ENCODE measurements around the gene GGACT. TPM values are rescaled to one million over a fixed set of nuclear protein-coding genes. Genes with fewer than 3 reads are reported as not detected.

GGACT gene
- total RNA-seq, 2 donors from 2014 or later, result 1.4 TPM

DNA sequence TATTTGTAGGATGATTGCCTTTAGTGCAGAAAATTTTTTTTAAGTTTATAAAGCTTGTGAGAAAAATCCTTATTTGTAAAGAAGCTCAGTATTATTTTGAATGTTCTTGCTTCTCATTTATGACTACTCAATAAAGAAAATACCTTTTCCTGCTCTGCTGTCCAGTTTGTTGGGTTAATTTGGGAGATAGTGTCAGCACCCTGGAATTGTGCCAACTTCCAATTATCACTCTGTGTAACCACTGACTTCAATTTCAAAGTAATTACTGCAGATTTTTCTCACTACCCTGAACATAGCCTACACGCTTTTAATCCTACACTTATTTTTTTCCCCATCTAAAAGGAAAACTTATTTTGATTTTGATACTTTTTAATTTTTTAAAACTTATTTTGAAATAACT lies 93.1 kb downstream of the GGACT start:
- no peak for DNase-seq (ENCODE audit: low spot score)
- H3K36me3 ChIP-seq, result no peaks in the 10 kb centered on the region
- no peak overlapping the region for H3K4me3 ChIP-seq
- H3K27me3 ChIP-seq, result no peaks in the 10 kb centered on the region
- no peak overlapping the region for H3K27ac ChIP-seq
- no peaks in the 10 kb centered on the region for H3K4me1 ChIP-seq
- TF ChIP-seq, protein P1, sequence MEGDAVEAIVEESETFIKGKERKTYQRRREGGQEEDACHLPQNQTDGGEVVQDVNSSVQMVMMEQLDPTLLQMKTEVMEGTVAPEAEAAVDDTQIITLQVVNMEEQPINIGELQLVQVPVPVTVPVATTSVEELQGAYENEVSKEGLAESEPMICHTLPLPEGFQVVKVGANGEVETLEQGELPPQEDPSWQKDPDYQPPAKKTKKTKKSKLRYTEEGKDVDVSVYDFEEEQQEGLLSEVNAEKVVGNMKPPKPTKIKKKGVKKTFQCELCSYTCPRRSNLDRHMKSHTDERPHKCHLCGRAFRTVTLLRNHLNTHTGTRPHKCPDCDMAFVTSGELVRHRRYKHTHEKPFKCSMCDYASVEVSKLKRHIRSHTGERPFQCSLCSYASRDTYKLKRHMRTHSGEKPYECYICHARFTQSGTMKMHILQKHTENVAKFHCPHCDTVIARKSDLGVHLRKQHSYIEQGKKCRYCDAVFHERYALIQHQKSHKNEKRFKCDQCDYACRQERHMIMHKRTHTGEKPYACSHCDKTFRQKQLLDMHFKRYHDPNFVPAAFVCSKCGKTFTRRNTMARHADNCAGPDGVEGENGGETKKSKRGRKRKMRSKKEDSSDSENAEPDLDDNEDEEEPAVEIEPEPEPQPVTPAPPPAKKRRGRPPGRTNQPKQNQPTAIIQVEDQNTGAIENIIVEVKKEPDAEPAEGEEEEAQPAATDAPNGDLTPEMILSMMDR (IDR thresholded peaks at IDR 0.05), result no peak
- H3K9me3 ChIP-seq, result no peaks in the 10 kb centered on the region

DNA sequence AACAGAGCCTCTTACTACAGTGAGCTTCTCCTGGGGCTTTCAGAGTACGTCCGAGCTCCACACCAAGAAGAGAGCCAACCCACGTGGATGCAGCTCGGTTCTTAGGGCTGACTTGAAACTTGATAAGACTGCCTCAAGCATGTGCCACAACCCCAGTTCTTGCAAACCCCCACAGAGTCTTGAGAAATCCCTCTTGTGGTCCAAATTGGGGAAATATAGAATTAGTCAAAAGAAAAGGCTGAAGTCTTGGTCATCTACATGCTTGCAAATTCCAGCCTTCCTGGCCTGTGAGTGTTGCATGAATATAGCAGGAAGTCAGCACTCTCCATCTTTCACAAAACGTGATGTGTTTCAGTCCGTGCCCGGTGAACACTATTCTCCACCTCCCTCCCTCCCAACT lies 95.2 kb downstream of the GGACT start:
- no peaks in the 10 kb centered on the region for H3K4me1 ChIP-seq
- H3K9me3 ChIP-seq, result no peaks in the 10 kb centered on the region
- no peaks in the 10 kb centered on the region for H3K27me3 ChIP-seq
- H3K36me3 ChIP-seq, result no peaks in the 10 kb centered on the region
- TF ChIP-seq, protein P1 (IDR thresholded peaks at IDR 0.05), result no peak
- no peak for DNase-seq (ENCODE audit: low spot score)
- no peak overlapping the region for H3K27ac ChIP-seq
- H3K4me3 ChIP-seq, result no peak overlapping the region

GRCh38 chr13:100491164-100491842 lies 97.3 kb downstream of the GGACT start:
- no peaks in the 10 kb centered on the region for H3K9me3 ChIP-seq
- peak; percentile 72 for DNase-seq (ENCODE audit: low spot score)
- TF ChIP-seq, protein P1 (IDR thresholded peaks at IDR 0.05), result no peak
- peak overlapping the region; percentile 28 to 57 for H3K27ac ChIP-seq
- no peaks in the 10 kb centered on the region for H3K36me3 ChIP-seq
- no peaks in the 10 kb centered on the region for H3K27me3 ChIP-seq
- H3K4me1 ChIP-seq, result no peaks in the 10 kb centered on the region
- no peak overlapping the region for H3K4me3 ChIP-seq

GRCh38 chr13:100490692-100491091 lies 97.9 kb downstream of the GGACT start:
- H3K27ac ChIP-seq, result peak overlapping the region in 1 of 2 donors; percentile 57
- H3K27me3 ChIP-seq, result no peaks in the 10 kb centered on the region
- no peak for DNase-seq (ENCODE audit: low spot score)
- TF ChIP-seq, protein P1 (IDR thresholded peaks at IDR 0.05), result no peak
- no peaks in the 10 kb centered on the region for H3K4me1 ChIP-seq
- H3K4me3 ChIP-seq, result no peak overlapping the region
- H3K9me3 ChIP-seq, result no peaks in the 10 kb centered on the region
- H3K36me3 ChIP-seq, result no peaks in the 10 kb centered on the region

GRCh38 chr13:100485265-100485664 lies 103.3 kb downstream of the GGACT start:
- Histone ChIP-seq H3K27ac (no peak overlapping the region), H3K4me1 (peaks cover 0 to 15% of the 10 kb centered on the region in 2 donors), H3K27me3 (no peaks in the 10 kb centered on the region)

More at GRCh38 chr13:100485265-100485664, 103.3 kb downstream of the GGACT start:
- TF ChIP-seq, protein P1 (IDR thresholded peaks at IDR 0.05), result no peak
- Histone ChIP-seq H3K36me3 (no peaks in the 10 kb centered on the region), H3K9me3 (no peaks in the 10 kb centered on the region), H3K4me3 (no peak overlapping the region)
- no peak for DNase-seq (ENCODE audit: low spot score)

Data from right atrium auricular region (tissue), 2 donors.